ENCODE results near the gene ZNF367. TPM values are rescaled to one million over a fixed set of nuclear protein-coding genes. Genes with fewer than 3 reads are reported as not detected.
"Not testable (repeated sequence)": the region's sequence is repeated elsewhere in the genome, so short reads cannot be mapped to it uniquely, and the experiment has no call there.

Gene ZNF367
- total RNA-seq, 5 donors from 2014 or later (not counting 1 experiment from before 2014, with no cell fraction given): 3.7 to 6.2 (median 5.8) TPM

- peaks cover 33 to 41% (median 33%) of the 10 kb centered on the region in 3 donors for H3K4me1 Mint-ChIP-seq
- peak overlapping the region in 2 of 3 donors; percentile 0 to 83 for H3K4me3 Mint-ChIP-seq
- DNase-seq (no peak), ATAC-seq (replicated peaks in 1 of 4) (no peak)
- H3K36me3 ChIP-seq (ENCODE audit: control insufficient read depth in 2 of 2, extremely low read depth in 1 of 2, insufficient read depth in 1 of 2, low read length in 1 of 2): no peaks in the 10 kb centered on the region
- no peak overlapping the region for H3K4me3 ChIP-seq (ENCODE audit: control insufficient read depth in 1 of 2, extremely low read depth in 1 of 2, low read length in 1 of 2)
- H3K9me3 ChIP-seq: no peaks in the 10 kb centered on the region
- H3K27ac Mint-ChIP-seq: no peak overlapping the region
- H3K4me1 ChIP-seq (ENCODE audit: control insufficient read depth in 1 of 2, extremely low read depth in 1 of 2, insufficient read depth in 2 of 2, low read length in 2 of 2): peaks cover 6 to 26% of the 10 kb centered on the region in 2 experiments
- 90% methylated on average over 3 of the region's 4 CpGs for WGBS (ENCODE audit: insufficient coverage)
- ChIA-PET POLR2A (interaction anchor here in 1 of 2 donors (0.6 kb wide), 1 partner anchor 1523 kb away, joined by 5 read pairs; no protein-coding TSS in a partner anchor), CTCF (no interaction called here)
- no peaks in the 10 kb centered on the region for H3K9me3 Mint-ChIP-seq
- peaks cover 19% of the 10 kb centered on the region for H3K36me3 Mint-ChIP-seq
- no peak overlapping the region for H3K27ac ChIP-seq (ENCODE audit: low read length)
- H3K27me3 ChIP-seq (replicated peaks in 1 of 2; ENCODE audit: control insufficient read depth in 2 of 2, extremely low read depth in 1 of 2, insufficient read depth in 2 of 2, low read length in 1 of 2): no peaks in the 10 kb centered on the region
- no peaks in the 10 kb centered on the region for H3K27me3 Mint-ChIP-seq
Observed at GRCh38 chr9:96381696-96382095, 36.5 kb downstream of the ZNF367 start.

DNA sequence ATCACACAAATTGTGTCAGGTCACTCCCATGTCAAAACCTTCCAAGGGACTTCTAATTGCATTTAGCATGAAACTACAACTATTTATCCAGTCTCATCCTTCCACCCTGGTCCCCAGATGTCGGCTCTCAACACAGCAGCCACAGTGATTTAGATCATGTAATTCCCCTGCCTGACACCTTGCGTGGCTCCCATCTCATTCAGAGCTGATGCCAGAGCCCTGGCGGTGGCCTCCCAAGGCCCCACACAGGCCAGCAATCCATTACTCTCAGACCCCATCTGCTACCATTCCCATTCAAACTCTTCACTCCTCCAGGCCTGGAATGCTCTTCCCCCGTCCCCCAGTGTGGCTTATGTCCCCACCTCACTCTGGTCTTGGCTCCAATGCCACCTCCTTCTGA, 37.0 kb downstream of the ZNF367 start:
- CTCF ChIA-PET: no interaction called here
- H3K27ac Mint-ChIP-seq: peak overlapping the region in 1 of 2 donors; percentile 13
- peaks cover 19% of the 10 kb centered on the region for H3K36me3 Mint-ChIP-seq

DNA sequence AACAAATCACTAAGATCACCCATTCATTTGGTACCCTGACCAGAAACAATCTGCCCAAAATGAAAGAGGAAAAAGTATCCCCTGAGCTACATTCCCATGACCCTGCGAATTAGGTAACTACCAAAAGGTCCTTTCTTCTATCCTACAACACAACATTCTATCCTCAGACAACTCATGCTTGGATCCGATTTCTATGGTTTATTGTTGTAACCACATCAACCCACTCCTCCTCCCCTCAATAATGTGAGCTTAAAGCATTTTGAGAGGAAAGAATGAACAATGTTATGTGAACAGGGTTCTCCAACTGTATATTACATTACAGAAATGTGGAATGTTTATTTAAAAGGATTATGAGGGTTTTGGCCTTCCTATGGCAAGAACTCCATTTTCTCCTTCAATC, 38.7 kb downstream of the ZNF367 start:
- Histone ChIP-seq H3K27me3 (replicated peaks in 1 of 2; ENCODE audit: control insufficient read depth in 2 of 2, extremely low read depth in 1 of 2, insufficient read depth in 2 of 2, low read length in 1 of 2) (no peaks in the 10 kb centered on the region), H3K27ac (ENCODE audit: low read length) (no peak overlapping the region), H3K36me3 (ENCODE audit: control insufficient read depth in 2 of 2, extremely low read depth in 1 of 2, insufficient read depth in 1 of 2, low read length in 1 of 2) (no peaks in the 10 kb centered on the region), H3K4me1 (ENCODE audit: control insufficient read depth in 1 of 2, extremely low read depth in 1 of 2, insufficient read depth in 2 of 2, low read length in 2 of 2) (peaks cover 6 to 26% of the 10 kb centered on the region in 2 experiments), H3K9me3 (no peaks in the 10 kb centered on the region), H3K4me3 (ENCODE audit: control insufficient read depth in 1 of 2, extremely low read depth in 1 of 2, low read length in 1 of 2) (no peak overlapping the region)
- ChIA-PET CTCF (interaction anchor here (0.7 kb wide), 2 partner anchors 23 to 30 kb away, joined by 3 to 4 read pairs; no protein-coding TSS in a partner anchor), POLR2A (interaction anchor here in 1 of 2 donors (0.6 kb wide), 1 partner anchor 72 kb away, joined by 3 read pairs; no protein-coding TSS in a partner anchor)
- H3K9me3 Mint-ChIP-seq: no peaks in the 10 kb centered on the region
- no peak overlapping the region for H3K27ac Mint-ChIP-seq
- DNase-seq (no peak), ATAC-seq (replicated peaks in 1 of 4) (no peak)
- H3K4me3 Mint-ChIP-seq: no peak overlapping the region
- no peaks in the 10 kb centered on the region for H3K27me3 Mint-ChIP-seq
- peaks cover 33 to 38% (median 33%) of the 10 kb centered on the region in 3 donors for H3K4me1 Mint-ChIP-seq
- H3K36me3 Mint-ChIP-seq: peaks cover 19% of the 10 kb centered on the region
- WGBS (ENCODE audit: insufficient coverage): no CpG with 5 or more reads among the region's 2 CpGs

More for the DNA sequence above, 37.0 kb downstream of the ZNF367 start:
- POLR2A ChIA-PET: no interaction called here
- Mint-ChIP-seq H3K4me3 (peak overlapping the region in 1 of 3 donors; percentile 5), H3K4me1 (peaks cover 33 to 41% (median 33%) of the 10 kb centered on the region in 3 donors), H3K27me3 (no peaks in the 10 kb centered on the region), H3K9me3 (no peaks in the 10 kb centered on the region)
- ATAC-seq (replicated peaks in 1 of 4): no peak
- Histone ChIP-seq H3K4me3 (ENCODE audit: control insufficient read depth in 1 of 2, extremely low read depth in 1 of 2, low read length in 1 of 2) (no peak overlapping the region), H3K4me1 (ENCODE audit: control insufficient read depth in 1 of 2, extremely low read depth in 1 of 2, insufficient read depth in 2 of 2, low read length in 2 of 2) (peaks cover 6 to 26% of the 10 kb centered on the region in 2 experiments), H3K36me3 (ENCODE audit: control insufficient read depth in 2 of 2, extremely low read depth in 1 of 2, insufficient read depth in 1 of 2, low read length in 1 of 2) (no peaks in the 10 kb centered on the region), H3K9me3 (no peaks in the 10 kb centered on the region), H3K27me3 (replicated peaks in 1 of 2; ENCODE audit: control insufficient read depth in 2 of 2, extremely low read depth in 1 of 2, insufficient read depth in 2 of 2, low read length in 1 of 2) (no peaks in the 10 kb centered on the region), H3K27ac (ENCODE audit: low read length) (no peak overlapping the region)
- no peak for DNase-seq
- 93% methylated on average over 4 of the region's 4 CpGs for WGBS (ENCODE audit: insufficient coverage)

DNA sequence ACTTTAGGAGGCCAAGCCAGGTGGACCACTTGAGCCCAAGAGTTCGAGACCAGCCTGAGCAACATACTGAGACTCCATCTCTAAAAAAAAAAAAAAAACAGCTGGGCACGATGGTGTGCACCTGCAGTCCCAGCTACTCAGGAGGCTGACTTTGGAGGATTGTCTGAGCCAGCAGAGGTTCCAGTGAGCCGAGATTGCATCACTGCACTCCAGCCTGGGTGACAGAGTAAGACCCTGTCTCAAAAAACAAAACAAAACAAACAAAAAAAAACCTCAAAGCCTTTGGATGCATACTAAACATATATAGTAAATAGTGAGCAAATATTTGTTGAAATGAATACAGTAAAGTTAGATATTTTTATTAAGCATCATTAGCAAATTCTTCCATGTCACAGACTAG, 40.0 kb downstream of the ZNF367 start:
- POLR2A ChIA-PET: no interaction called here
- DNase-seq (no peak), ATAC-seq (replicated peaks in 1 of 4) (no peak)
- H3K27me3 Mint-ChIP-seq: no peaks in the 10 kb centered on the region
- H3K36me3 ChIP-seq (ENCODE audit: control insufficient read depth in 2 of 2, extremely low read depth in 1 of 2, insufficient read depth in 1 of 2, low read length in 1 of 2): no peaks in the 10 kb centered on the region
- no peaks in the 10 kb centered on the region for H3K9me3 Mint-ChIP-seq
- H3K4me3 Mint-ChIP-seq: no peak overlapping the region
- H3K27ac Mint-ChIP-seq: no peak overlapping the region
- no peaks in the 10 kb centered on the region for H3K9me3 ChIP-seq
- H3K4me3 ChIP-seq (ENCODE audit: control insufficient read depth in 1 of 2, extremely low read depth in 1 of 2, low read length in 1 of 2): no peak overlapping the region
- peaks cover 4 to 26% of the 10 kb centered on the region in 2 experiments for H3K4me1 ChIP-seq (ENCODE audit: control insufficient read depth in 1 of 2, extremely low read depth in 1 of 2, insufficient read depth in 2 of 2, low read length in 2 of 2)
- peaks cover 19% of the 10 kb centered on the region for H3K36me3 Mint-ChIP-seq
- CTCF ChIA-PET: interaction anchor here in 1 of 2 donors (0.6 kb wide), 1 partner anchor 511 kb away, joined by 3 read pairs; no protein-coding TSS in a partner anchor
- no peaks in the 10 kb centered on the region for H3K27me3 ChIP-seq (replicated peaks in 1 of 2; ENCODE audit: control insufficient read depth in 2 of 2, extremely low read depth in 1 of 2, insufficient read depth in 2 of 2, low read length in 1 of 2)
- H3K4me1 Mint-ChIP-seq: peaks cover 26 to 32% (median 28%) of the 10 kb centered on the region in 3 donors
- no peak overlapping the region for H3K27ac ChIP-seq (ENCODE audit: low read length)
- WGBS (ENCODE audit: insufficient coverage): 80% methylated on average over 1 of the region's 3 CpGs

GRCh38 chr9:96376891-96377874, 41.0 kb downstream of the ZNF367 start:
- ChIA-PET CTCF (no interaction called here), POLR2A (interaction anchor here in 1 of 2 donors (0.6 kb wide), 1 partner anchor 80 kb away, joined by 3 read pairs; no protein-coding TSS in a partner anchor)
- Mint-ChIP-seq H3K4me3 (no peak overlapping the region), H3K27me3 (no peaks in the 10 kb centered on the region), H3K4me1 (peaks cover 20 to 24% (median 22%) of the 10 kb centered on the region in 3 donors), H3K27ac (no peak overlapping the region), H3K9me3 (no peaks in the 10 kb centered on the region), H3K36me3 (peaks cover 19% of the 10 kb centered on the region)
- DNase-seq (no peak), ATAC-seq (replicated peaks in 1 of 4) (no peak)
- Histone ChIP-seq H3K4me3 (ENCODE audit: control insufficient read depth in 1 of 2, extremely low read depth in 1 of 2, low read length in 1 of 2) (no peak overlapping the region), H3K4me1 (ENCODE audit: control insufficient read depth in 1 of 2, extremely low read depth in 1 of 2, insufficient read depth in 2 of 2, low read length in 2 of 2) (peaks cover 0 to 17% of the 10 kb centered on the region in 2 experiments), H3K9me3 (no peaks in the 10 kb centered on the region), H3K27me3 (replicated peaks in 1 of 2; ENCODE audit: control insufficient read depth in 2 of 2, extremely low read depth in 1 of 2, insufficient read depth in 2 of 2, low read length in 1 of 2) (no peaks in the 10 kb centered on the region), H3K27ac (ENCODE audit: low read length) (no peak overlapping the region), H3K36me3 (ENCODE audit: control insufficient read depth in 2 of 2, extremely low read depth in 1 of 2, insufficient read depth in 1 of 2, low read length in 1 of 2) (no peaks in the 10 kb centered on the region)
- 94% methylated on average over 12 of the region's 13 CpGs for WGBS (ENCODE audit: insufficient coverage)

DNA sequence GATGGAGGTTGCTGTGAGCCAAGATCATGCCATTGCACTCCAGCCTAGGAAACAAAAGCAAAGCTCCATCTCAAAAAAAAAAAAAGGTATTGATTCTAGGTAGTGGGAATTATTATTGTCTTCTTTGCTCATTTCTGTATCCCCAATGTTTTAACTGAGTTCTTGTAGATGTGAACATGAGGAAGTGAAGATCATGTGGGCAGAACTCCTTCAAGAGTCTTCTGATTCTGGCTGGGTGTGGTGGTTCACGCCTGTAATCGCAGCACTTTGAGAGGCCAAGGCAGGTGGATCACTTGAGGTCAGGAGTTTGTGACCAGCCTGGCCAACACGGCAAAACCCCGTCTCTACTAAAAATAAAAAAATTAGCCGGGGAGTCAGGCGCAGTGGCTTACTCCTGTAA, 42.7 kb downstream of the ZNF367 start:
- ATAC-seq (replicated peaks in 1 of 4); H3K4me1 ChIP-seq (ENCODE audit: control insufficient read depth in 1 of 2, extremely low read depth in 1 of 2, insufficient read depth in 2 of 2, low read length in 2 of 2); H3K36me3 ChIP-seq (ENCODE audit: control insufficient read depth in 2 of 2, extremely low read depth in 1 of 2, insufficient read depth in 1 of 2, low read length in 1 of 2); H3K9me3 ChIP-seq; H3K27ac Mint-ChIP-seq; POLR2A ChIA-PET; H3K4me3 Mint-ChIP-seq; H3K36me3 Mint-ChIP-seq; H3K9me3 Mint-ChIP-seq; H3K4me3 ChIP-seq (ENCODE audit: control insufficient read depth in 1 of 2, extremely low read depth in 1 of 2, low read length in 1 of 2); H3K27ac ChIP-seq (ENCODE audit: low read length); DNase-seq; H3K27me3 ChIP-seq (replicated peaks in 1 of 2; ENCODE audit: control insufficient read depth in 2 of 2, extremely low read depth in 1 of 2, insufficient read depth in 2 of 2, low read length in 1 of 2); H3K27me3 Mint-ChIP-seq: not testable (repeated sequence)
- WGBS (ENCODE audit: insufficient coverage): 100% methylated on average over 1 of the region's 6 CpGs
- H3K4me1 Mint-ChIP-seq: peaks cover 6 to 10% (median 6%) of the 10 kb centered on the region in 3 donors
- CTCF ChIA-PET: interaction anchor here in 1 of 2 donors (0.7 kb wide), 1 partner anchor 1642 kb away, joined by 3 read pairs; no protein-coding TSS in a partner anchor
